GM12878 (cell line): ENCODE data around the gene HPF1. TPM values are rescaled to one million over a fixed set of nuclear protein-coding genes. Genes with fewer than 3 reads are reported as not detected.

Experiments used
- BMI1 ChIP-seq: fragments of 450-650 bp; IDR thresholded peaks from 2 replicates; pipeline ENCODE4 v1.6.1; 2016; ENCODE audit warnings: mild to moderate bottlenecking, moderate library complexity, borderline replicate concordance
- CEBPB ChIP-seq, 2 experiments: fragments of 150-350 bp in 1 of 2; IDR thresholded peaks; 2 replicates each; pipeline ENCODE4 v1.6.1; 2012 to 2014; ENCODE audit warnings: low read depth in 2 of 2, low read length in 2 of 2, borderline replicate concordance in 1 of 2, inconsistent platforms in 1 of 2
- IKZF2 ChIP-seq, 2 experiments: fragments of 450-650 bp; IDR thresholded peaks; 2 replicates each; pipeline ENCODE4 v1.6.1; 2017; ENCODE audit warnings: mild to moderate bottlenecking in 2 of 2, moderate library complexity in 2 of 2
- KAT2A ChIP-seq: conservative IDR thresholded peaks from 2 replicates; pipeline ENCODE4 v1.6.1; 2011; ENCODE audit warnings: low read depth, low read length; ENCODE audit not compliant: control insufficient read depth
- MTA3 ChIP-seq: IDR thresholded peaks from 2 replicates; pipeline ENCODE4 v1.6.1; 2012; ENCODE audit warnings: low read length, inconsistent platforms, borderline replicate concordance
- MXI1 ChIP-seq: fragments of 150-350 bp; IDR thresholded peaks from 2 replicates; pipeline ENCODE4 v1.6.1; 2011; ENCODE audit warnings: low read depth, mild to moderate bottlenecking, inconsistent platforms, low read length, improper control_type of control experiment
- NRF1 ChIP-seq: conservative IDR thresholded peaks from 2 replicates; pipeline ENCODE4 v1.6.1; 2011; ENCODE audit warnings: mild to moderate bottlenecking, low read depth, low read length, improper control_type of control experiment
- PAX8 ChIP-seq: fragments of 450-650 bp; IDR thresholded peaks from 2 replicates; pipeline ENCODE4 v1.6.1; 2017; ENCODE audit warnings: mild to moderate bottlenecking, moderate library complexity
- SPI1 ChIP-seq: IDR thresholded peaks from 2 replicates; pipeline ENCODE4 v1.6.1; 2011; ENCODE audit warnings: low read depth, mild to moderate bottlenecking, low read length, moderate library complexity, borderline replicate concordance; ENCODE audit not compliant: insufficient read depth
- YBX1 ChIP-seq: fragments of 450-650 bp; IDR thresholded peaks from 2 replicates; pipeline ENCODE4 v1.6.1; 2016; ENCODE audit warnings: antibody characterized with exemption
- ZNF207 ChIP-seq: fragments of 450-650 bp; IDR thresholded peaks from 2 replicates; pipeline ENCODE4 v1.6.1; 2014; ENCODE audit warnings: antibody characterized with exemption, mild to moderate bottlenecking, borderline replicate concordance
- ZNF217 ChIP-seq: fragments of 450-650 bp; IDR thresholded peaks from 2 replicates; pipeline ENCODE4 v1.6.1; 2017; ENCODE audit warnings: antibody characterized with exemption, mild to moderate bottlenecking
- polyA plus RNA-seq, 11 experiments: library from polyadenylated mRNA; depleted of rRNA in 4 of 11; unstranded in 6 of 11; stranded (reverse) in 5 of 11; fragments of >200 nt; fragmentation: Nextera tagmentation in 4 of 11; fragmentation: Illumina TruSeq in 1 of 11; extraction: Ambion mirVana in 4 of 11; extraction: Trizol in 1 of 11; gene quantifications; 1 replicate in 1 of 11; 2 replicates in 10 of 11; pipeline versions ENCODE4 v1.2.1 to v1.2.3, GENCODE V29; 2011 to 2016; ENCODE audit warnings: inconsistent platforms in 2 of 11, missing spikeins in 2 of 11, low read depth in 1 of 11
- total RNA-seq, 4 experiments: library from RNA; depleted of rRNA in 3 of 4; stranded (reverse); fragments of >200 nt in 3 of 4; fragmentation: Illumina TruSeq in 1 of 4; extraction: Trizol in 1 of 4; gene quantifications; 2 replicates each; pipeline versions ENCODE4 v1.2.1 to v1.2.3, GENCODE V29; 2013 to 2021
- TF ChIP-seq, protein P1 (sequence below): fragments of 450-650 bp; IDR thresholded peaks from 2 replicates; pipeline ENCODE4 v1.6.1; 2017; ENCODE audit warnings: mild to moderate bottlenecking, moderate library complexity
- TF ChIP-seq, protein P2 (sequence below): fragments of 450-650 bp; IDR thresholded peaks from 2 replicates; pipeline ENCODE4 v1.6.1; 2017; ENCODE audit warnings: mild to moderate bottlenecking
- TF ChIP-seq, protein P3 (sequence below): IDR thresholded peaks from 2 replicates; pipeline ENCODE4 v1.6.1; 2012; ENCODE audit warnings: low read depth, low read length, improper control_type of control experiment
- TF ChIP-seq, protein P4 (sequence below): fragments of 450-650 bp; IDR thresholded peaks from 2 replicates; pipeline ENCODE4 v1.6.1; 2017; ENCODE audit warnings: mild to moderate bottlenecking, low read depth, inconsistent platforms; ENCODE audit not compliant: poor library complexity, severe bottlenecking
- TF ChIP-seq, protein P5 (sequence below): fragments of 150-350 bp; IDR thresholded peaks from 2 replicates; pipeline ENCODE4 v1.6.1; 2014; ENCODE audit warnings: mild to moderate bottlenecking, low read depth, low read length
- TF ChIP-seq, protein P6 (sequence below): IDR thresholded peaks from 2 replicates; pipeline ENCODE4 v1.6.1; 2012; ENCODE audit warnings: low read depth, low read length, improper control_type of control experiment

The HPF1 gene
- total and polyA plus RNA-seq, 10 of the 15 experiments (the other 5 are each of a cell fraction or from before 2014, with no cell fraction given), result 31.2 to 93.5 (median 48.7) TPM

DNA sequence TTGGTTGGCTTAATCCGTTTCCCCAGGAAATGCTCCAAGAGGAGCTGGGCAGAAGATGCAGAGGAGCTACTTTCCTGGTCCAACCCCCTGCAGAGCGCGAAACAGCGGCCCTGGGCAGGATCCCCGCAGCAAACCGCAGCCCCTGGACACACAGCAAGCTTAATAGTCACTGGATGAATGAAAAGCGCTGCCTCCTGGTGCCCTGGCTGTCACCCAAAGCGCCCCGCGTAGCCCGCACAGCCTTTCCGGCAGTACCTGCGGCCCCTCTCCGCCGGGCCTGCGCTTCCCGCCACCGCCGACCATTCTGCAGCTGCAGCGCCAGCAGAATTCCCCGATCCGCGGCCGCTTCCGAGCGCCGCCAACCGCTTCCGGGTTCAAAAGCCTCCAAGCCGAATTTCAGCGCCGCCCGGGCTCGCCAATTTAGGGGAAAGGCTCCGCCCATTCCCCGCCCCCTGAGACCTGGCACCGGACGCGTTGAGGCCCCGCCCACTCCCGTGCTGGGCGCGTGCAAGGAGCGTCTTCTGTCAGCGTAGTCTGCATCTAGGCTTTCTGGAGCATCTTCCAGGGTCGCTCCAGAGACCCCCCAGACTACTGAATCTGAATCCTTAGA lies at the start of gene HPF1 (continued):
- TF ChIP-seq, protein P1, sequence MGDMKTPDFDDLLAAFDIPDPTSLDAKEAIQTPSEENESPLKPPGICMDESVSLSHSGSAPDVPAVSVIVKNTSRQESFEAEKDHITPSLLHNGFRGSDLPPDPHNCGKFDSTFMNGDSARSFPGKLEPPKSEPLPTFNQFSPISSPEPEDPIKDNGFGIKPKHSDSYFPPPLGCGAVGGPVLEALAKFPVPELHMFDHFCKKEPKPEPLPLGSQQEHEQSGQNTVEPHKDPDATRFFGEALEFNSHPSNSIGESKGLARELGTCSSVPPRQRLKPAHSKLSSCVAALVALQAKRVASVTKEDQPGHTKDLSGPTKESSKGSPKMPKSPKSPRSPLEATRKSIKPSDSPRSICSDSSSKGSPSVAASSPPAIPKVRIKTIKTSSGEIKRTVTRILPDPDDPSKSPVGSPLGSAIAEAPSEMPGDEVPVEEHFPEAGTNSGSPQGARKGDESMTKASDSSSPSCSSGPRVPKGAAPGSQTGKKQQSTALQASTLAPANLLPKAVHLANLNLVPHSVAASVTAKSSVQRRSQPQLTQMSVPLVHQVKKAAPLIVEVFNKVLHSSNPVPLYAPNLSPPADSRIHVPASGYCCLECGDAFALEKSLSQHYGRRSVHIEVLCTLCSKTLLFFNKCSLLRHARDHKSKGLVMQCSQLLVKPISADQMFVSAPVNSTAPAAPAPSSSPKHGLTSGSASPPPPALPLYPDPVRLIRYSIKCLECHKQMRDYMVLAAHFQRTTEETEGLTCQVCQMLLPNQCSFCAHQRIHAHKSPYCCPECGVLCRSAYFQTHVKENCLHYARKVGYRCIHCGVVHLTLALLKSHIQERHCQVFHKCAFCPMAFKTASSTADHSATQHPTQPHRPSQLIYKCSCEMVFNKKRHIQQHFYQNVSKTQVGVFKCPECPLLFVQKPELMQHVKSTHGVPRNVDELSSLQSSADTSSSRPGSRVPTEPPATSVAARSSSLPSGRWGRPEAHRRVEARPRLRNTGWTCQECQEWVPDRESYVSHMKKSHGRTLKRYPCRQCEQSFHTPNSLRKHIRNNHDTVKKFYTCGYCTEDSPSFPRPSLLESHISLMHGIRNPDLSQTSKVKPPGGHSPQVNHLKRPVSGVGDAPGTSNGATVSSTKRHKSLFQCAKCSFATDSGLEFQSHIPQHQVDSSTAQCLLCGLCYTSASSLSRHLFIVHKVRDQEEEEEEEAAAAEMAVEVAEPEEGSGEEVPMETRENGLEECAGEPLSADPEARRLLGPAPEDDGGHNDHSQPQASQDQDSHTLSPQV, result no peak
- TF ChIP-seq, protein P2, sequence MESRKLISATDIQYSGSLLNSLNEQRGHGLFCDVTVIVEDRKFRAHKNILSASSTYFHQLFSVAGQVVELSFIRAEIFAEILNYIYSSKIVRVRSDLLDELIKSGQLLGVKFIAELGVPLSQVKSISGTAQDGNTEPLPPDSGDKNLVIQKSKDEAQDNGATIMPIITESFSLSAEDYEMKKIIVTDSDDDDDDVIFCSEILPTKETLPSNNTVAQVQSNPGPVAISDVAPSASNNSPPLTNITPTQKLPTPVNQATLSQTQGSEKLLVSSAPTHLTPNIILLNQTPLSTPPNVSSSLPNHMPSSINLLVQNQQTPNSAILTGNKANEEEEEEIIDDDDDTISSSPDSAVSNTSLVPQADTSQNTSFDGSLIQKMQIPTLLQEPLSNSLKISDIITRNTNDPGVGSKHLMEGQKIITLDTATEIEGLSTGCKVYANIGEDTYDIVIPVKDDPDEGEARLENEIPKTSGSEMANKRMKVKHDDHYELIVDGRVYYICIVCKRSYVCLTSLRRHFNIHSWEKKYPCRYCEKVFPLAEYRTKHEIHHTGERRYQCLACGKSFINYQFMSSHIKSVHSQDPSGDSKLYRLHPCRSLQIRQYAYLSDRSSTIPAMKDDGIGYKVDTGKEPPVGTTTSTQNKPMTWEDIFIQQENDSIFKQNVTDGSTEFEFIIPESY, result no peak
- no peak for TF ChIP-seq KAT2A
- TF ChIP-seq CEBPB (IDR thresholded peaks at IDR 0.05; ENCODE audit: borderline replicate concordance in 1 of 2, low read depth in 2 of 2, low read length in 2 of 2), result no peak
- no peak for TF ChIP-seq BMI1
- TF ChIP-seq ZNF207, result no peak
- no peak for TF ChIP-seq MTA3
- TF ChIP-seq, protein P3, sequence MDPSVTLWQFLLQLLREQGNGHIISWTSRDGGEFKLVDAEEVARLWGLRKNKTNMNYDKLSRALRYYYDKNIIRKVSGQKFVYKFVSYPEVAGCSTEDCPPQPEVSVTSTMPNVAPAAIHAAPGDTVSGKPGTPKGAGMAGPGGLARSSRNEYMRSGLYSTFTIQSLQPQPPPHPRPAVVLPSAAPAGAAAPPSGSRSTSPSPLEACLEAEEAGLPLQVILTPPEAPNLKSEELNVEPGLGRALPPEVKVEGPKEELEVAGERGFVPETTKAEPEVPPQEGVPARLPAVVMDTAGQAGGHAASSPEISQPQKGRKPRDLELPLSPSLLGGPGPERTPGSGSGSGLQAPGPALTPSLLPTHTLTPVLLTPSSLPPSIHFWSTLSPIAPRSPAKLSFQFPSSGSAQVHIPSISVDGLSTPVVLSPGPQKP, result peak; percentile 49; the same call in 1 of the 2 replicates
- peak; percentile 46 to 76; a peak in 3 of 4 replicates for TF ChIP-seq IKZF2 (IDR thresholded peaks at IDR 0.05)
- no peak for TF ChIP-seq YBX1
- TF ChIP-seq, protein P4, sequence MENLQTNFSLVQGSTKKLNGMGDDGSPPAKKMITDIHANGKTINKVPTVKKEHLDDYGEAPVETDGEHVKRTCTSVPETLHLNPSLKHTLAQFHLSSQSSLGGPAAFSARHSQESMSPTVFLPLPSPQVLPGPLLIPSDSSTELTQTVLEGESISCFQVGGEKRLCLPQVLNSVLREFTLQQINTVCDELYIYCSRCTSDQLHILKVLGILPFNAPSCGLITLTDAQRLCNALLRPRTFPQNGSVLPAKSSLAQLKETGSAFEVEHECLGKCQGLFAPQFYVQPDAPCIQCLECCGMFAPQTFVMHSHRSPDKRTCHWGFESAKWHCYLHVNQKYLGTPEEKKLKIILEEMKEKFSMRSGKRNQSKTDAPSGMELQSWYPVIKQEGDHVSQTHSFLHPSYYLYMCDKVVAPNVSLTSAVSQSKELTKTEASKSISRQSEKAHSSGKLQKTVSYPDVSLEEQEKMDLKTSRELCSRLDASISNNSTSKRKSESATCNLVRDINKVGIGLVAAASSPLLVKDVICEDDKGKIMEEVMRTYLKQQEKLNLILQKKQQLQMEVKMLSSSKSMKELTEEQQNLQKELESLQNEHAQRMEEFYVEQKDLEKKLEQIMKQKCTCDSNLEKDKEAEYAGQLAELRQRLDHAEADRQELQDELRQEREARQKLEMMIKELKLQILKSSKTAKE, result no peak
- TF ChIP-seq, protein P5, sequence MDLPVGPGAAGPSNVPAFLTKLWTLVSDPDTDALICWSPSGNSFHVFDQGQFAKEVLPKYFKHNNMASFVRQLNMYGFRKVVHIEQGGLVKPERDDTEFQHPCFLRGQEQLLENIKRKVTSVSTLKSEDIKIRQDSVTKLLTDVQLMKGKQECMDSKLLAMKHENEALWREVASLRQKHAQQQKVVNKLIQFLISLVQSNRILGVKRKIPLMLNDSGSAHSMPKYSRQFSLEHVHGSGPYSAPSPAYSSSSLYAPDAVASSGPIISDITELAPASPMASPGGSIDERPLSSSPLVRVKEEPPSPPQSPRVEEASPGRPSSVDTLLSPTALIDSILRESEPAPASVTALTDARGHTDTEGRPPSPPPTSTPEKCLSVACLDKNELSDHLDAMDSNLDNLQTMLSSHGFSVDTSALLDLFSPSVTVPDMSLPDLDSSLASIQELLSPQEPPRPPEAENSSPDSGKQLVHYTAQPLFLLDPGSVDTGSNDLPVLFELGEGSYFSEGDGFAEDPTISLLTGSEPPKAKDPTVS, result no peak
- no peak for TF ChIP-seq MXI1
- TF ChIP-seq NRF1, result no peak
- TF ChIP-seq PAX8, result no peak
- TF ChIP-seq ZNF217, result no peak
- TF ChIP-seq, protein P6, sequence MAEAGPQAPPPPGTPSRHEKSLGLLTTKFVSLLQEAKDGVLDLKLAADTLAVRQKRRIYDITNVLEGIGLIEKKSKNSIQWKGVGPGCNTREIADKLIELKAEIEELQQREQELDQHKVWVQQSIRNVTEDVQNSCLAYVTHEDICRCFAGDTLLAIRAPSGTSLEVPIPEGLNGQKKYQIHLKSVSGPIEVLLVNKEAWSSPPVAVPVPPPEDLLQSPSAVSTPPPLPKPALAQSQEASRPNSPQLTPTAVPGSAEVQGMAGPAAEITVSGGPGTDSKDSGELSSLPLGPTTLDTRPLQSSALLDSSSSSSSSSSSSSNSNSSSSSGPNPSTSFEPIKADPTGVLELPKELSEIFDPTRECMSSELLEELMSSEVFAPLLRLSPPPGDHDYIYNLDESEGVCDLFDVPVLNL, result peak; percentile 68
- no peak for TF ChIP-seq SPI1
